ENCODE results near the gene ITGBL1.

DNA sequence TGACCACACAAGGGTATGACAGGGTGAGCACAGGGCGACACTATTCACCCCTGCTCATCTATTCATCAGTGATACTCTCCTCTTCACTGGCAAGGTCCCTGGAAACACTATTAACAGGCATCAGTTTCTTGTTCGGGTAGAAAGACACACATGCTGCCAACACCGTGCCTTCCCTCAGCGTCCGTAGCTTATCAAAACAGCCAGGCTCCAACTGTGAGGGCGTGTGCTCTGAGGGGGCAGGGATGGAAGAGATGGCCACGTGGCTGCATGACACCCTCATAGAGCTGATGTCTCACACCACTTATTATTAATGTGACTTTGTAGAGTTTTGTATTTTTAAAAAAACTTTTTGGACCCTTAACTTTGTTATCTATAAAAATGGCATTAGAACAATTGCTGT, 160.3 kb downstream of the ITGBL1 start:
- no peak for TF ChIP-seq EZH2 (IDR thresholded peaks at IDR 0.05; ENCODE audit: low read length, unreplicated experiment)
- TF ChIP-seq, protein P1, sequence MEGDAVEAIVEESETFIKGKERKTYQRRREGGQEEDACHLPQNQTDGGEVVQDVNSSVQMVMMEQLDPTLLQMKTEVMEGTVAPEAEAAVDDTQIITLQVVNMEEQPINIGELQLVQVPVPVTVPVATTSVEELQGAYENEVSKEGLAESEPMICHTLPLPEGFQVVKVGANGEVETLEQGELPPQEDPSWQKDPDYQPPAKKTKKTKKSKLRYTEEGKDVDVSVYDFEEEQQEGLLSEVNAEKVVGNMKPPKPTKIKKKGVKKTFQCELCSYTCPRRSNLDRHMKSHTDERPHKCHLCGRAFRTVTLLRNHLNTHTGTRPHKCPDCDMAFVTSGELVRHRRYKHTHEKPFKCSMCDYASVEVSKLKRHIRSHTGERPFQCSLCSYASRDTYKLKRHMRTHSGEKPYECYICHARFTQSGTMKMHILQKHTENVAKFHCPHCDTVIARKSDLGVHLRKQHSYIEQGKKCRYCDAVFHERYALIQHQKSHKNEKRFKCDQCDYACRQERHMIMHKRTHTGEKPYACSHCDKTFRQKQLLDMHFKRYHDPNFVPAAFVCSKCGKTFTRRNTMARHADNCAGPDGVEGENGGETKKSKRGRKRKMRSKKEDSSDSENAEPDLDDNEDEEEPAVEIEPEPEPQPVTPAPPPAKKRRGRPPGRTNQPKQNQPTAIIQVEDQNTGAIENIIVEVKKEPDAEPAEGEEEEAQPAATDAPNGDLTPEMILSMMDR (conservative IDR thresholded peaks at IDR 0.05; ENCODE audit: low read depth, low read length) = no peak
